HepG2 (cell line): Measurements from ENCODE around the gene HDGFL2. TPM values are rescaled to one million over a fixed set of nuclear protein-coding genes. Genes with fewer than 3 reads are reported as not detected.
A peak's percentile ranks its signal among the peaks of the same experiment; 100 is the strongest.

ENCODE experiments used
- CBFB ChIP-seq: sonication (generic); formaldehyde crosslinking; IDR thresholded peaks from 2 replicates; pipeline ENCODE4 v1.4.0; 2020; ENCODE audit warnings: missing genetic modification reagents
- CREM ChIP-seq, 2 experiments: sonication (generic) in 1 of 2; formaldehyde crosslinking in 1 of 2; IDR thresholded peaks; 2 replicates each; pipeline versions ENCODE4 v1.4.0 to v1.6.1; 2016 to 2020; ENCODE audit warnings: antibody characterized with exemption in 1 of 2, mild to moderate bottlenecking in 1 of 2, missing genetic modification reagents in 1 of 2
- HNRNPLL ChIP-seq: fragments of 200-400 bp; formaldehyde crosslinking; IDR thresholded peaks from 2 replicates; pipeline ENCODE4 v1.6.1; 2017; ENCODE audit warnings: mild to moderate bottlenecking, low read depth, low read length; ENCODE audit not compliant: poor library complexity, severe bottlenecking
- PAF1 ChIP-seq: IDR thresholded peaks from 2 replicates; pipeline ENCODE4 v1.6.1; 2016; ENCODE audit warnings: missing genetic modification reagents, missing compliant biosample characterization
- PHB2 ChIP-seq: fragments of 450-650 bp; IDR thresholded peaks from 2 replicates; pipeline ENCODE4 v1.6.1; 2018; ENCODE audit not compliant: partially characterized antibody
- PITX1 ChIP-seq: sonication (generic); formaldehyde crosslinking; IDR thresholded peaks from 2 replicates; pipeline ENCODE4 v1.5.1; 2020; ENCODE audit warnings: mild to moderate bottlenecking, missing genetic modification reagents
- ZFYVE20 ChIP-seq: sonication (generic); formaldehyde crosslinking; IDR thresholded peaks from 2 replicates; pipeline ENCODE4 v1.8.0; 2023; ENCODE audit warnings: low read depth, mild to moderate bottlenecking, moderate library complexity, missing genetic modification reagents, borderline replicate concordance
- ZNF224 ChIP-seq: sonication (generic); formaldehyde crosslinking; IDR thresholded peaks from 2 replicates; pipeline ENCODE4 v1.5.0; 2020; ENCODE audit warnings: mild to moderate bottlenecking, missing genetic modification reagents
- ZNF333 ChIP-seq: sonication (generic); formaldehyde crosslinking; IDR thresholded peaks from 2 replicates; pipeline ENCODE4 v1.4.0; 2020; ENCODE audit warnings: mild to moderate bottlenecking, missing genetic modification reagents, borderline replicate concordance
- ZNF335 ChIP-seq: sonication (generic); formaldehyde crosslinking; IDR thresholded peaks from 2 replicates; pipeline ENCODE4 v1.4.0; 2020; ENCODE audit warnings: missing genetic modification reagents
- ZNF337 ChIP-seq: sonication (generic); formaldehyde crosslinking; IDR thresholded peaks from 2 replicates; pipeline ENCODE4 v1.5.1; 2020; ENCODE audit warnings: missing genetic modification reagents, low read depth, mild to moderate bottlenecking, borderline replicate concordance
- ZNF34 ChIP-seq: sonication (generic); formaldehyde crosslinking; IDR thresholded peaks from 2 replicates; pipeline ENCODE4 v1.4.0; 2020; ENCODE audit warnings: mild to moderate bottlenecking, missing genetic modification reagents, borderline replicate concordance
- ZNF564 ChIP-seq: sonication (generic); formaldehyde crosslinking; IDR thresholded peaks from 2 replicates; pipeline ENCODE4 v1.8.1; 2023; ENCODE audit warnings: mild to moderate bottlenecking, missing genetic modification reagents
- ZNF570 ChIP-seq: sonication (generic); formaldehyde crosslinking; IDR thresholded peaks from 2 replicates; pipeline ENCODE4 v1.4.0; 2020; ENCODE audit warnings: mild to moderate bottlenecking, missing genetic modification reagents, borderline replicate concordance
- ZNF674 ChIP-seq: sonication (generic); formaldehyde crosslinking; IDR thresholded peaks from 2 replicates; pipeline ENCODE4 v1.5.0; 2020; ENCODE audit warnings: low read depth, mild to moderate bottlenecking, missing genetic modification reagents
- ZNF768 ChIP-seq: sonication (generic); formaldehyde crosslinking; IDR thresholded peaks from 2 replicates; pipeline ENCODE4 v1.4.0; 2020; ENCODE audit warnings: missing genetic modification reagents
- polyA plus RNA-seq, 8 experiments: library from polyadenylated mRNA; depleted of rRNA in 3 of 8; stranded (reverse) in 7 of 8; unstranded in 1 of 8; fragments of >200 nt; fragmentation: Illumina TruSeq in 4 of 8; extraction: Trizol in 4 of 8; gene quantifications; 2 replicates each; pipeline versions ENCODE4 v1.2.1 to v1.2.3, GENCODE V29; 2011 to 2016; ENCODE audit warnings: low read depth in 4 of 8, missing spikeins in 1 of 8, mixed read lengths in 1 of 8; ENCODE audit not compliant: insufficient read depth in 1 of 8
- total RNA-seq, 5 experiments: library from RNA; depleted of rRNA; stranded (reverse); fragments of >200 nt; fragmentation: Illumina TruSeq; extraction: Trizol; gene quantifications; 2 replicates each; pipeline ENCODE4 v1.2.3, GENCODE V29; 2016; ENCODE audit warnings: low read depth in 1 of 5
- TF ChIP-seq, protein P1 (sequence below): sonication (generic); formaldehyde crosslinking; IDR thresholded peaks from 2 replicates; pipeline ENCODE4 v1.8.1; 2023; ENCODE audit warnings: missing genetic modification reagents, inconsistent platforms, borderline replicate concordance
- TF ChIP-seq, protein P2 (sequence below): sonication (generic); formaldehyde crosslinking; IDR thresholded peaks from 2 replicates; pipeline ENCODE4 v1.5.0; 2020; ENCODE audit warnings: mild to moderate bottlenecking, missing genetic modification reagents
- TF ChIP-seq, protein P3 (sequence below): sonication (generic); formaldehyde crosslinking; IDR thresholded peaks from 2 replicates; pipeline ENCODE4 v1.4.0; 2020; ENCODE audit warnings: missing genetic modification reagents, borderline replicate concordance
- TF ChIP-seq, protein P4 (sequence below): sonication (generic); formaldehyde crosslinking; IDR thresholded peaks from 2 replicates; pipeline ENCODE4 v1.5.0; 2020; ENCODE audit warnings: mild to moderate bottlenecking, missing genetic modification reagents

The HDGFL2 gene
- total and polyA plus RNA-seq, 2 of the 13 experiments (the other 11 are each of a cell fraction or from before 2014, with no cell fraction given) = 20.0 to 51.1 TPM

DNA sequence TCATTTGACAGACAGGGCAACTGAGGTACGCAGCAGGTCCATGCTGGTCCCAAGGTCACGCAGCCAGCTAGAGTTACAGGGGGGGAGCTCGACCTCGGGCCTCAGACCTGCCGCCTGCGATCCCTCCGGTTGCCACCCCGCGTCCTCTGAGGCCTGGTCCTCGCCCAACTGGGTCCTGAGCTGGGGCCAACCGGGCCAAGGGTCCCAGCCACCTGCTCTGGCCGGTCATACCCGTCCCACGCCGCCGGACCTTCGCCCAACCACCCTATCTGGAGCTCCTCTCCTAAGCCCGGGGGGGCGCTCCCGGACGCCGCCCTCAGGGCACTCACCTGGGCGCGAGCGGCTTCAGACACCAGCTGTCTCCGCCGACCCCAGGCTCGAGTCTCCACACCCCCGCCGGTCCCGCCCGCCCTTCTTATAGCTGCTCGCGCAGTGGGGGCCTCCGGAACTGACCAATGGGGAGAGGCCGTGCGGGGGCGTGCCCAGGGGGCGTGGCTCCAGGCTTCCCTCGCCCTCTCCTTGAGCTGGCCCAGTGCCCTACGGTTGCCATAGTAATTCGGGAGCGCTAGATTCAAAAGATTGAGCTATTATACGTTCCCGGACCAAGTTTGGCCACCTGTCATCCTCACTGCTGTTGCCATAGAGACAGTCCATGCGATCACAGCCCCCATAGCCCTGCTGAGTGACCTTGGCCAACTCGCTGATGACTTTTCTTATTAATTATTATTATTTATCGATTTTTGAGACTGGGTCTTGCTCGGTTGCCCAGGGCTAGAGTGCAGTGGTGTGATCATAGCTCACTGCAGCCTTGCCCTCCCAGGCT lies 63.0 kb downstream of the HDGFL2 start, which contains the start of gene PLIN5 (continued):
- TF ChIP-seq ZNF224 (CRISPR knock-in tag) (no peak), PITX1 (CRISPR knock-in tag) (no peak), ZNF333 (no peak), ZNF34 (CRISPR knock-in tag) (no peak), CBFB (CRISPR knock-in tag) (no peak), ZNF564 (CRISPR knock-in tag) (peak; percentile 31; the same call in 1 of the 2 replicates), HNRNPLL (no peak), ZFYVE20 (CRISPR knock-in tag) (no peak), ZNF337 (no peak), CREM (IDR thresholded peaks at IDR 0.05) (no peak), CREM (CRISPR knock-in tag; IDR thresholded peaks at IDR 0.05) (no peak), ZNF674 (CRISPR knock-in tag) (no peak), PAF1 (CRISPR knock-in tag) (no peak), ZNF335 (CRISPR knock-in tag) (no peak), ZNF570 (no peak), PHB2 (no peak), ZNF768 (CRISPR knock-in tag) (peak; percentile 36; the same call in 1 of the 2 replicates)
- TF ChIP-seq, protein P1, sequence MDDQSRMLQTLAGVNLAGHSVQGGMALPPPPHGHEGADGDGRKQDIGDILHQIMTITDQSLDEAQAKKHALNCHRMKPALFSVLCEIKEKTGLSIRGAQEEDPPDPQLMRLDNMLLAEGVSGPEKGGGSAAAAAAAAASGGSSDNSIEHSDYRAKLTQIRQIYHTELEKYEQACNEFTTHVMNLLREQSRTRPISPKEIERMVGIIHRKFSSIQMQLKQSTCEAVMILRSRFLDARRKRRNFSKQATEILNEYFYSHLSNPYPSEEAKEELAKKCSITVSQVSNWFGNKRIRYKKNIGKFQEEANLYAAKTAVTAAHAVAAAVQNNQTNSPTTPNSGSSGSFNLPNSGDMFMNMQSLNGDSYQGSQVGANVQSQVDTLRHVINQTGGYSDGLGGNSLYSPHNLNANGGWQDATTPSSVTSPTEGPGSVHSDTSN = no peak
- TF ChIP-seq, protein P2, sequence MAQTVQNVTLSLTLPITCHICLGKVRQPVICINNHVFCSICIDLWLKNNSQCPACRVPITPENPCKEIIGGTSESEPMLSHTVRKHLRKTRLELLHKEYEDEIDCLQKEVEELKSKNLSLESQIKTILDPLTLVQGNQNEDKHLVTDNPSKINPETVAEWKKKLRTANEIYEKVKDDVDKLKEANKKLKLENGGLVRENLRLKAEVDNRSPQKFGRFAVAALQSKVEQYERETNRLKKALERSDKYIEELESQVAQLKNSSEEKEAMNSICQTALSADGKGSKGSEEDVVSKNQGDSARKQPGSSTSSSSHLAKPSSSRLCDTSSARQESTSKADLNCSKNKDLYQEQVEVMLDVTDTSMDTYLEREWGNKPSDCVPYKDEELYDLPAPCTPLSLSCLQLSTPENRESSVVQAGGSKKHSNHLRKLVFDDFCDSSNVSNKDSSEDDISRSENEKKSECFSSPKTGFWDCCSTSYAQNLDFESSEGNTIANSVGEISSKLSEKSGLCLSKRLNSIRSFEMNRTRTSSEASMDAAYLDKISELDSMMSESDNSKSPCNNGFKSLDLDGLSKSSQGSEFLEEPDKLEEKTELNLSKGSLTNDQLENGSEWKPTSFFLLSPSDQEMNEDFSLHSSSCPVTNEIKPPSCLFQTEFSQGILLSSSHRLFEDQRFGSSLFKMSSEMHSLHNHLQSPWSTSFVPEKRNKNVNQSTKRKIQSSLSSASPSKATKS (CRISPR knock-in tag) = no peak
- TF ChIP-seq, protein P3, sequence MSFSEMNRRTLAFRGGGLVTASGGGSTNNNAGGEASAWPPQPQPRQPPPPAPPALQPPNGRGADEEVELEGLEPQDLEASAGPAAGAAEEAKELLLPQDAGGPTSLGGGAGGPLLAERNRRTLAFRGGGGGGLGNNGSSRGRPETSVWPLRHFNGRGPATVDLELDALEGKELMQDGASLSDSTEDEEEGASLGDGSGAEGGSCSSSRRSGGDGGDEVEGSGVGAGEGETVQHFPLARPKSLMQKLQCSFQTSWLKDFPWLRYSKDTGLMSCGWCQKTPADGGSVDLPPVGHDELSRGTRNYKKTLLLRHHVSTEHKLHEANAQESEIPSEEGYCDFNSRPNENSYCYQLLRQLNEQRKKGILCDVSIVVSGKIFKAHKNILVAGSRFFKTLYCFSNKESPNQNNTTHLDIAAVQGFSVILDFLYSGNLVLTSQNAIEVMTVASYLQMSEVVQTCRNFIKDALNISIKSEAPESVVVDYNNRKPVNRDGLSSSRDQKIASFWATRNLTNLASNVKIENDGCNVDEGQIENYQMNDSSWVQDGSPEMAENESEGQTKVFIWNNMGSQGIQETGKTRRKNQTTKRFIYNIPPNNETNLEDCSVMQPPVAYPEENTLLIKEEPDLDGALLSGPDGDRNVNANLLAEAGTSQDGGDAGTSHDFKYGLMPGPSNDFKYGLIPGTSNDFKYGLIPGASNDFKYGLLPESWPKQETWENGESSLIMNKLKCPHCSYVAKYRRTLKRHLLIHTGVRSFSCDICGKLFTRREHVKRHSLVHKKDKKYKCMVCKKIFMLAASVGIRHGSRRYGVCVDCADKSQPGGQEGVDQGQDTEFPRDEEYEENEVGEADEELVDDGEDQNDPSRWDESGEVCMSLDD (CRISPR knock-in tag) = no peak
- TF ChIP-seq, protein P4, sequence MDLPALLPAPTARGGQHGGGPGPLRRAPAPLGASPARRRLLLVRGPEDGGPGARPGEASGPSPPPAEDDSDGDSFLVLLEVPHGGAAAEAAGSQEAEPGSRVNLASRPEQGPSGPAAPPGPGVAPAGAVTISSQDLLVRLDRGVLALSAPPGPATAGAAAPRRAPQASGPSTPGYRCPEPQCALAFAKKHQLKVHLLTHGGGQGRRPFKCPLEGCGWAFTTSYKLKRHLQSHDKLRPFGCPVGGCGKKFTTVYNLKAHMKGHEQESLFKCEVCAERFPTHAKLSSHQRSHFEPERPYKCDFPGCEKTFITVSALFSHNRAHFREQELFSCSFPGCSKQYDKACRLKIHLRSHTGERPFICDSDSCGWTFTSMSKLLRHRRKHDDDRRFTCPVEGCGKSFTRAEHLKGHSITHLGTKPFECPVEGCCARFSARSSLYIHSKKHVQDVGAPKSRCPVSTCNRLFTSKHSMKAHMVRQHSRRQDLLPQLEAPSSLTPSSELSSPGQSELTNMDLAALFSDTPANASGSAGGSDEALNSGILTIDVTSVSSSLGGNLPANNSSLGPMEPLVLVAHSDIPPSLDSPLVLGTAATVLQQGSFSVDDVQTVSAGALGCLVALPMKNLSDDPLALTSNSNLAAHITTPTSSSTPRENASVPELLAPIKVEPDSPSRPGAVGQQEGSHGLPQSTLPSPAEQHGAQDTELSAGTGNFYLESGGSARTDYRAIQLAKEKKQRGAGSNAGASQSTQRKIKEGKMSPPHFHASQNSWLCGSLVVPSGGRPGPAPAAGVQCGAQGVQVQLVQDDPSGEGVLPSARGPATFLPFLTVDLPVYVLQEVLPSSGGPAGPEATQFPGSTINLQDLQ = no peak
